OCI-LY1 (cell line): Measurements from ENCODE around the gene INS.

Experiments used
- H2AFZ ChIP-seq: fragments of 200-600 bp; sonication (generic), shearing (Covaris generic); 2 replicates; pipeline ENCODE4 v1.6.0; 2014; ENCODE audit warnings: antibody characterized with exemption, mild to moderate bottlenecking, low read length
- H3F3A ChIP-seq: fragments of 200-600 bp; sonication (generic), shearing (Covaris generic); 2 replicates; pipeline ENCODE4 v1.6.0; 2014; ENCODE audit warnings: mild to moderate bottlenecking, antibody characterized with exemption, low read length, moderate library complexity; ENCODE audit not compliant: insufficient read depth
- H3K27ac ChIP-seq: fragments of 200-600 bp; sonication (generic); 2 replicates; pipeline ENCODE4 v1.5.1; 2014; ENCODE audit warnings: low read length, mixed run types, mild to moderate bottlenecking, low read depth; ENCODE audit not compliant: poor library complexity, severe bottlenecking
- H3K27me3 ChIP-seq: fragments of 200-600 bp; sonication (generic); 2 replicates; pipeline ENCODE4 v1.6.0; 2014; ENCODE audit warnings: antibody characterized with exemption, mild to moderate bottlenecking, low read length, moderate library complexity; ENCODE audit not compliant: insufficient read depth
- H3K36me3 ChIP-seq: fragments of 200-600 bp; sonication (generic); 2 replicates; pipeline ENCODE4 v1.6.1; 2014; ENCODE audit warnings: mild to moderate bottlenecking, antibody characterized with exemption, low read length, moderate library complexity, mixed read lengths; ENCODE audit not compliant: insufficient read depth
- H3K4me1 ChIP-seq: fragments of 200-600 bp; sonication (generic); 2 replicates; pipeline ENCODE4 v1.5.1; 2014; ENCODE audit warnings: mild to moderate bottlenecking, low read length, moderate library complexity; ENCODE audit not compliant: insufficient read depth, severe bottlenecking
- H3K4me2 ChIP-seq: fragments of 200-600 bp; sonication (generic), shearing (Covaris generic); 2 replicates; pipeline ENCODE4 v1.6.1; 2014; ENCODE audit warnings: low read length
- H3K4me3 ChIP-seq: fragments of 200-600 bp; sonication (generic); 2 replicates; pipeline ENCODE4 v1.5.1; 2014; ENCODE audit warnings: low read length, low read depth, mild to moderate bottlenecking, mixed read lengths; ENCODE audit not compliant: poor library complexity, severe bottlenecking
- H3K79me2 ChIP-seq: fragments of 200-600 bp; shearing (Covaris generic); 2 replicates; pipeline ENCODE4 v1.6.1; 2016; ENCODE audit warnings: mixed run types, low read length, mixed read lengths; ENCODE audit not compliant: insufficient read depth
- H3K9ac ChIP-seq: fragments of 200-600 bp; sonication (generic), shearing (Covaris generic); 2 replicates; pipeline ENCODE4 v1.6.1; 2014; ENCODE audit warnings: mild to moderate bottlenecking, low read length, mixed read lengths
- H3K9me2 ChIP-seq: fragments of 200-600 bp; sonication (generic), shearing (Covaris generic); 2 replicates; pipeline ENCODE4 v1.6.1; 2014; ENCODE audit warnings: low read depth, mild to moderate bottlenecking, low read length, mixed read lengths
- H3K9me3 ChIP-seq: fragments of 200-600 bp; shearing (Covaris generic); 2 replicates; pipeline ENCODE4 v1.6.1; 2014; ENCODE audit warnings: low read length, mixed read lengths
- H4K20me1 ChIP-seq: fragments of 200-600 bp; sonication (generic), shearing (Covaris generic); 2 replicates; pipeline ENCODE4 v1.6.0; 2016; ENCODE audit warnings: mild to moderate bottlenecking, low read length; ENCODE audit not compliant: insufficient read depth
- EZH2 ChIP-seq: fragments of 200-600 bp; sonication (generic), shearing (Covaris generic); IDR thresholded peaks from 2 replicates; pipeline ENCODE4 v1.8.0; 2017; ENCODE audit warnings: borderline replicate concordance, mixed run types, mild to moderate bottlenecking, antibody characterized with exemption, low read length, moderate library complexity, mixed read lengths
- TF ChIP-seq, protein P1 (sequence below): fragments of 200-600 bp; sonication (generic), shearing (Covaris generic); IDR thresholded peaks from 2 replicates; pipeline ENCODE4 v1.5.1; 2017; ENCODE audit warnings: mild to moderate bottlenecking, antibody characterized with exemption, low read length, moderate library complexity, mixed read lengths

Gene INS

DNA sequence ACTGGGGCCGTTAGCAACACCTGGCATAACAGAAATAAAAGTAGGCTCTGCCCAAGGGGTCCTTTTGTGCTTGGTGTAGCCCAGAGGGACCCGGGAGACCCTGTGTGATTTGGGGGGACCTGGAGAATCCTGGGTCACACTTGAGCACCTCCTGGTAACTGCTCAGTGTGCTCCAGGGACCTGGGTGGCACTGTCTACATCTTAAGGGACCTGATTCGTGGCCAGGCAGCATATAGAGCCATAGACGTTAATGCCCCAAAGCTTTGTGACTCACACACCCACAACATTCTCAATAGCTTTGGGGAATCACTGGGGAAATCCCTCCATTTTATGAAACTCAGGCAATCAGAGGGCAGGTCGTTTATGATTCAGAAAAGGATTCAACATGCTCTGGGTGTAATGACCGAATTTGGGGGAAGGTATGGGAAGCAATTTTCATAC is 18.2 kb downstream of the INS start:
- Histone ChIP-seq H3F3A (no peaks in the 10 kb centered on the region), H3K4me3 (no peak overlapping the region), H2AFZ (no peak overlapping the region), H3K9me2 (no peaks in the 10 kb centered on the region), H3K27me3 (peaks cover under 1% of the 10 kb centered on the region; the same call in 1 of the 2 replicates), H3K4me2 (no peak overlapping the region), H3K4me1 (no peaks in the 10 kb centered on the region), H3K9ac (no peak overlapping the region), H3K79me2 (no peaks in the 10 kb centered on the region), H3K27ac (no peak overlapping the region), H3K36me3 (no peaks in the 10 kb centered on the region), H4K20me1 (no peaks in the 10 kb centered on the region), H3K9me3 (no peaks in the 10 kb centered on the region)
- no peak for TF ChIP-seq EZH2

DNA sequence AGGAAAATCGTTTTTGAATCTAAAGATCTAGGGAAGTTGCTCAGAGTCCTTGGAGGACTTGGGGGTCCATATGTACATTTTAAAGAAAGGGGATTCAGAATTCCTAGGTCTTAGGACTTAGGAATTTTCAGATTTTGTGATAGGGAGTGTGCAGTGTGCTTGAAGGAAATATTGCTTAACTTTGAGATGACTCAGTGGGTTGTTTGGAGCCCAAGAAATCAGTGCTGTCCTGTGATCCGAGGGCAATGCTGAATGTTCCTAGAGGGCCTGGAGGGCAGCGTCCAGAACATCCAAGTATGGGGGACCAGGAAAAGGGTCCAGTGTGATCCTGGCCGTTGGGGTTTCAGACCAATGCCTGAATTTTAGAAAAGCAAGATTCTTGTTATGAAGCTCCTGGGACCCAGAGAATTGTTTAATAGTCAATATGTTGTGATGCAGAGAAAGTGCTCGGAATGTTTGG is 18.7 kb downstream of the INS start:
- H3F3A ChIP-seq: no peaks in the 10 kb centered on the region
- H4K20me1 ChIP-seq: no peaks in the 10 kb centered on the region
- no peaks in the 10 kb centered on the region for H3K9me2 ChIP-seq
- H3K27ac ChIP-seq: no peak overlapping the region
- no peaks in the 10 kb centered on the region for H3K4me1 ChIP-seq
- no peak overlapping the region for H3K4me2 ChIP-seq
- H3K9me3 ChIP-seq: no peaks in the 10 kb centered on the region
- no peak overlapping the region for H3K4me3 ChIP-seq
- H3K9ac ChIP-seq: no peak overlapping the region
- TF ChIP-seq EZH2: no peak
- TF ChIP-seq, protein P1, sequence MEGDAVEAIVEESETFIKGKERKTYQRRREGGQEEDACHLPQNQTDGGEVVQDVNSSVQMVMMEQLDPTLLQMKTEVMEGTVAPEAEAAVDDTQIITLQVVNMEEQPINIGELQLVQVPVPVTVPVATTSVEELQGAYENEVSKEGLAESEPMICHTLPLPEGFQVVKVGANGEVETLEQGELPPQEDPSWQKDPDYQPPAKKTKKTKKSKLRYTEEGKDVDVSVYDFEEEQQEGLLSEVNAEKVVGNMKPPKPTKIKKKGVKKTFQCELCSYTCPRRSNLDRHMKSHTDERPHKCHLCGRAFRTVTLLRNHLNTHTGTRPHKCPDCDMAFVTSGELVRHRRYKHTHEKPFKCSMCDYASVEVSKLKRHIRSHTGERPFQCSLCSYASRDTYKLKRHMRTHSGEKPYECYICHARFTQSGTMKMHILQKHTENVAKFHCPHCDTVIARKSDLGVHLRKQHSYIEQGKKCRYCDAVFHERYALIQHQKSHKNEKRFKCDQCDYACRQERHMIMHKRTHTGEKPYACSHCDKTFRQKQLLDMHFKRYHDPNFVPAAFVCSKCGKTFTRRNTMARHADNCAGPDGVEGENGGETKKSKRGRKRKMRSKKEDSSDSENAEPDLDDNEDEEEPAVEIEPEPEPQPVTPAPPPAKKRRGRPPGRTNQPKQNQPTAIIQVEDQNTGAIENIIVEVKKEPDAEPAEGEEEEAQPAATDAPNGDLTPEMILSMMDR: no peak
- H2AFZ ChIP-seq: no peak overlapping the region
- H3K27me3 ChIP-seq: no peaks in the 10 kb centered on the region
- no peaks in the 10 kb centered on the region for H3K79me2 ChIP-seq
- H3K36me3 ChIP-seq: no peaks in the 10 kb centered on the region

DNA sequence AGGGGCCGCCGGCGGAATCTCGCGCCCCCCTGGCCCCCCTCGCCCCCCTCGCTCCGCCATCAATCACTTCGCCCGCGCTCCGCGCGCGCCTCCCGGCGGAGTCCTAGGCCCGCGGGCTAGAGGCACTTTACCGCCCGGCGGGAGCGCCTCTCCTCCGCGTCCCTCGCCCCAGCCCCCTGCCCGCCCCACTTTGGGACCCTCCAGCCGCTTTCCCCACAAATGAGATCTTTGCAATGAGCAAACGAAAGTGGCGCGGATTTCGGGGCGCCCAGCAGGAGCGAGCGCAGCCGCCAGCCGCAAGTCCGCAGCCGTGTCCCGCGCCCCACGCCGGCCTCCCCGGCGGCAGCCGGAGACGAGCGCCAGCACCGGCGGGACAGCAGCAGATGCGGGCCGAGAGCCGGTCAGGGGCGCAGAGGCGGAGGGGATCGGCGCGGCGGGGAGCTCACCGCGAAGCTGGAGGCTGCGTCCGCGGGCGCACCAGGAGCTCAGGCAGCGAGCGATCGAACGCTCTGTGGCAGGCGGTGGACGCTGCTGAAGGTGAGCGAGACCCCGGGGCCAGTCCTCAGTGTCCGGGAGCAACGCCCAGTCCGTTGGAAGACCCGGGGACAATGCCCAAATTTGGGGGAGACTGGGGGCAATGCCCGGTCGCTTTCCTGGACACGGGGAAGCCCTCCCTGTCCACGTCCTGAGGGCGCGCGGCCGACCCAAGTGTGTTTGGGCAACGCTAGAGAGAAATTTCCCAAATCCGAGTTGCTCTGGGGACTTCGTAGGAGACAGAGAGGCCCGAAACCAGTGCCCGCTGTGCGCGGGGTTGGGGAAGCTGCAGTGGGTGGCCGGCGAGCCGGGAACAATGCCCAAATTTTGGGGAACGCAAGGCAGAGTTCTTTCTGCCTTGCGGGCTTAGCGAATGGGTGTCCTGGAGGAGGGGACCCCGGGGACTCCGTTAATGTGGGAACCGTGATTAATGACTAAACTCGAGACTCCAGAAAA is 20.3 kb downstream of the INS start:
- Histone ChIP-seq H3K9ac (no peak overlapping the region), H3K36me3 (no peaks in the 10 kb centered on the region), H3K27me3 (no peaks in the 10 kb centered on the region), H3K4me2 (no peak overlapping the region), H3K9me3 (no peaks in the 10 kb centered on the region), H3K4me1 (no peaks in the 10 kb centered on the region), H4K20me1 (no peaks in the 10 kb centered on the region), H3K9me2 (no peaks in the 10 kb centered on the region), H3F3A (no peaks in the 10 kb centered on the region), H2AFZ (no peak overlapping the region), H3K79me2 (no peaks in the 10 kb centered on the region), H3K4me3 (no peak overlapping the region), H3K27ac (no peak overlapping the region)
- TF ChIP-seq, protein P1: no peak
- TF ChIP-seq EZH2: no peak
